ENCODE measurements around the gene MLNR.

- TF ChIP-seq CTCF (IDR thresholded peaks at IDR 0.05), result no peak
- TF ChIP-seq EP300 (IDR thresholded peaks at IDR 0.05; ENCODE audit: borderline replicate concordance in 1 of 2, low read depth in 1 of 2, low read length in 1 of 2), result no peak
- TF ChIP-seq EZH2phosphoT487 (IDR thresholded peaks at IDR 0.05; ENCODE audit: borderline replicate concordance, low read depth), result no peak
- TF ChIP-seq GABPA (IDR thresholded peaks at IDR 0.05; ENCODE audit: low read depth), result no peak
- TF ChIP-seq, protein P1, sequence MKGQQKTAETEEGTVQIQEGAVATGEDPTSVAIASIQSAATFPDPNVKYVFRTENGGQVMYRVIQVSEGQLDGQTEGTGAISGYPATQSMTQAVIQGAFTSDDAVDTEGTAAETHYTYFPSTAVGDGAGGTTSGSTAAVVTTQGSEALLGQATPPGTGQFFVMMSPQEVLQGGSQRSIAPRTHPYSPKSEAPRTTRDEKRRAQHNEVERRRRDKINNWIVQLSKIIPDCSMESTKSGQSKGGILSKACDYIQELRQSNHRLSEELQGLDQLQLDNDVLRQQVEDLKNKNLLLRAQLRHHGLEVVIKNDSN (IDR thresholded peaks at IDR 0.05; ENCODE audit: borderline replicate concordance, low read depth), result no peak
- no peak for TF ChIP-seq POLR2AphosphoS5 (IDR thresholded peaks at IDR 0.05; ENCODE audit: low read depth, low read length)
- no peak for TF ChIP-seq RCOR1 (IDR thresholded peaks at IDR 0.05; ENCODE audit: low read length)
- TF ChIP-seq ZBTB33 (IDR thresholded peaks at IDR 0.05; ENCODE audit: borderline replicate concordance, low read depth), result no peak
- no peak for TF ChIP-seq FOXJ3 (CRISPR knock-in tag; IDR thresholded peaks at IDR 0.05)
Measured at GRCh38 chr13:49216334-49216733, 3.8 kb upstream of the MLNR start.
